Measurements from ENCODE around the gene BMP7.

GRCh38 chr20:57242414-57242813 lies 24.0 kb downstream of the BMP7 start:
- TF ChIP-seq CTCF (conservative IDR thresholded peaks at IDR 0.05 in 1 of 2, IDR thresholded peaks at IDR 0.05 in 1 of 2; ENCODE audit: extremely low read depth in 1 of 2, insufficient read depth in 1 of 2, low read depth in 1 of 2, low read length in 2 of 2) = no peak
- TF ChIP-seq EZH2 (IDR thresholded peaks at IDR 0.05; ENCODE audit: borderline replicate concordance, low read length) = no peak
